AG04450 (cell line): ENCODE data around the gene MOV10L1. TPM values are rescaled to one million over a fixed set of nuclear protein-coding genes. Genes with fewer than 3 reads are reported as not detected.

ENCODE experiments used
- CTCF ChIA-PET: fragments of 300-600, 350-600 bp; formaldehyde crosslinking; extraction: SDS; loops from one replicate; lab custom pipeline; 2022; ENCODE audit warnings: antibody characterized with exemption, inconsistent platforms; lab: Charles Lee
- POLR2A ChIA-PET: fragments of 350-600 bp; formaldehyde crosslinking; extraction: SDS; loops from one replicate; lab custom pipeline; 2021; ENCODE audit warnings: antibody characterized with exemption, inconsistent platforms; lab: Yijun Ruan, JAX
- DNase-seq: peaks from one replicate; pipeline ENCODE4 v3.0.0-alpha.2; 2011; ENCODE audit warnings: low read depth, low spot score
- H3K27ac ChIP-seq: one replicate; pipeline ENCODE4 v1.5.1; 2012; ENCODE audit warnings: low read depth, low read length, control low read depth
- H3K27me3 ChIP-seq: one replicate; pipeline ENCODE4 v1.6.0; 2012; ENCODE audit warnings: low read length; ENCODE audit not compliant: control insufficient read depth, insufficient read depth
- H3K4me3 ChIP-seq: 2 replicates; pipeline ENCODE4 v1.5.1; 2011; ENCODE audit warnings: mild to moderate bottlenecking, low read depth, low read length, control low read depth
- H3K9me3 ChIP-seq: 2 replicates; pipeline ENCODE4 v1.5.1; 2012; ENCODE audit warnings: low read length; ENCODE audit not compliant: control insufficient read depth, insufficient read depth
- CTCF ChIP-seq: IDR thresholded peaks from 2 replicates; pipeline ENCODE4 v1.5.1; 2011; ENCODE audit warnings: low read depth, low read length, control low read depth, inconsistent platforms
- polyA plus RNA-seq: library from polyadenylated mRNA; depleted of rRNA; stranded (reverse); fragments of >200 nt; gene quantifications from 2 replicates; pipeline ENCODE4 v1.2.3, GENCODE V29; 2011

Gene MOV10L1
- polyA plus RNA-seq, 1 experiment, result 4.2 TPM

GRCh38 chr22:50186181-50186714, 96.4 kb downstream of the MOV10L1 start:
- ChIA-PET CTCF (interaction anchor here (0.7 kb wide), 1 partner anchor 38 kb away, joined by 3 read pairs; no protein-coding TSS in a partner anchor), POLR2A (interaction anchor here (0.6 to 0.7 kb wide), 2 partner anchors 205 to 224 kb away, joined by 4 read pairs; no protein-coding TSS in a partner anchor)
- peak overlapping the region; percentile 67 for H3K4me3 ChIP-seq
- no peaks in the 10 kb centered on the region; the same call in 1 of the 2 replicates for H3K9me3 ChIP-seq
- no peak overlapping the region for H3K27ac ChIP-seq
- no peak for DNase-seq
- no peak for TF ChIP-seq CTCF
- no peaks in the 10 kb centered on the region for H3K27me3 ChIP-seq

- DNase-seq, result no peak
- H3K4me3 ChIP-seq, result peak overlapping the region; percentile 67
- H3K9me3 ChIP-seq, result no peaks in the 10 kb centered on the region; the same call in 1 of the 2 replicates
- H3K27ac ChIP-seq, result no peak overlapping the region
- ChIA-PET POLR2A (interaction anchor here (0.6 to 0.7 kb wide), 2 partner anchors 204 to 225 kb away, joined by 4 read pairs; no protein-coding TSS in a partner anchor), CTCF (interaction anchor here (0.7 kb wide), 1 partner anchor 38 kb away, joined by 3 read pairs; no protein-coding TSS in a partner anchor)
- no peak for TF ChIP-seq CTCF
- H3K27me3 ChIP-seq, result no peaks in the 10 kb centered on the region
These were observed 97.1 kb downstream of the MOV10L1 start for GRCh38 chr22:50186761-50187523.

- no peak for DNase-seq
- H3K4me3 ChIP-seq, result no peak overlapping the region
- ChIA-PET POLR2A (no interaction called here), CTCF (no interaction called here)
- no peak overlapping the region for H3K27ac ChIP-seq
- H3K27me3 ChIP-seq, result no peaks in the 10 kb centered on the region
- no peaks in the 10 kb centered on the region; the same call in 1 of the 2 replicates for H3K9me3 ChIP-seq
- no peak for TF ChIP-seq CTCF
These were observed 98.5 kb downstream of the MOV10L1 start for GRCh38 chr22:50188356-50188755.

GRCh38 chr22:50189184-50189848, 99.5 kb downstream of the MOV10L1 start:
- CTCF ChIA-PET, result no interaction called here
- H3K4me3 ChIP-seq, result no peak overlapping the region
- POLR2A ChIA-PET, result no interaction called here
- H3K9me3 ChIP-seq, result no peaks in the 10 kb centered on the region; the same call in 1 of the 2 replicates
- no peaks in the 10 kb centered on the region for H3K27me3 ChIP-seq
- no peak for DNase-seq
- no peak for TF ChIP-seq CTCF
- peak overlapping the region; percentile 39 for H3K27ac ChIP-seq
